Measurements from ENCODE around the gene CDHR4. TPM values are rescaled to one million over a fixed set of nuclear protein-coding genes. Genes with fewer than 3 reads are reported as not detected.

The CDHR4 gene
- total RNA-seq, 1 donor from 2014 or later = not detected

DNA sequence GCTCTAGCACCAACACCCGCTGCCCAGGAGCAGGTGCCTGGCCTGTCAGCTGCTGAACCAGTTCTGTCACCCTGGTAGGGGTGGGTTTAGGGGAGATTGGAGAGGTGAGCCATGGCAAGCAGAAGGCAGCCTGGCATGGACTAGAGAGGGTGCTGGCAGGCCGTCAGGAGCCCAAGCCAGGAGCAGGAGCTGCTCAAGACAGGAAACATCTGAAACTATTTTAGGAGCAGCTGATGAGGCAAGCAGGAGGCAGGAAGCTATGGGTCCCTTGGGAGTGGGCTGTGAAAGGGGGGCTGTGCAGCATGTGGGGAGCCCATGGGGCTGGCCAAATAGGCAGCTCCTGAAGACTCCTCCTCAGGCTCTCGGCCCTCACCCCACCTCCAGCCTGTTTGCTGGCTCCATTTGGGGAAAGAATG lies 5.7 kb upstream of the CDHR4 start:
- peak; percentile 90 for DNase-seq (ENCODE audit: low spot score)
- intact Hi-C loops (cut with DNase I) = no loop called here

DNA sequence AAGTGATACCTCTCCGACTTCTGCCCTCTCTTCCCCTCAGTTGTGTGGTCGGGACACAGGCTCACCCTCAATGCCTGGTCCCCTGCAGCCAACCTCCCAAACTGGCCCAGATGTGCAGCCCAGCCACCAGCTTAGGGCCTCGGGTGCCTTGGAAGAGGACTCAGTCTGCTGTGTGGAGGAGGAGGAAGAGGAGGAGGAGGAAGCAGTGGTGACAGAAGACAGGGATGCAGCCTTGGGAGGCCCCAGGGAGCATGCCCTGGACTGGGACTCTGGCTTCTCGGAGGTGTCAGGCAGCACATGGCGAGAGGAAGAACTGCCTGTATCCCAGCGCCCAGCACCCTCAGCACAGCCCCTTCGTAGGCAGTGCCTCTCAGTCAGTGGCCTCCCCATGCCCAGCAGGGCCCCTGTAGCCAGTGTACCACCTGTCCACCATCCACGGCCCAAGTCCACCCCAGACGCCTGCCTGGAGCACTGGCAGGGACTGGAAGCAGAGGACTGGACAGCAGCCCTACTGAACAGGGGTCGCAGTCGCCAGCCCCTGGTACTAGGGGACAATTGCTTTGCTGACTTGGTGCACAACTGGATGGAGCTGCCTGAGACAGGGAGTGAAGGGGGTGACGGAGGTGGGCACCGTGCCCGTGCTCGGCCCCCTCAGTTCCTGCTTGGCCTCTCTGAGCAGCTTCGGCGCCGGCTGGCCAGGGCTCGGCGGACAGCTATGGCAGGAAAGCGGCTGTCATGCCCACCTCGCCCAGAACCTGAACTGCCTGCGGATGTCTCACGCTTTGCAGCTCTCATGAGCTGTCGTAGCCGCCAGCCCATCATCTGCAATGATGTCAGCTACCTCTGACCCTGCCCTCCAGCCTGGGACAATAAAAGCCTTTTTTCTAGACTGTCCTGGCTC lies 4.7 kb upstream of the CDHR4 start:
- DNase-seq (ENCODE audit: low spot score) = no peak
- intact Hi-C loops (cut with DNase I) = no loop called here

DNA sequence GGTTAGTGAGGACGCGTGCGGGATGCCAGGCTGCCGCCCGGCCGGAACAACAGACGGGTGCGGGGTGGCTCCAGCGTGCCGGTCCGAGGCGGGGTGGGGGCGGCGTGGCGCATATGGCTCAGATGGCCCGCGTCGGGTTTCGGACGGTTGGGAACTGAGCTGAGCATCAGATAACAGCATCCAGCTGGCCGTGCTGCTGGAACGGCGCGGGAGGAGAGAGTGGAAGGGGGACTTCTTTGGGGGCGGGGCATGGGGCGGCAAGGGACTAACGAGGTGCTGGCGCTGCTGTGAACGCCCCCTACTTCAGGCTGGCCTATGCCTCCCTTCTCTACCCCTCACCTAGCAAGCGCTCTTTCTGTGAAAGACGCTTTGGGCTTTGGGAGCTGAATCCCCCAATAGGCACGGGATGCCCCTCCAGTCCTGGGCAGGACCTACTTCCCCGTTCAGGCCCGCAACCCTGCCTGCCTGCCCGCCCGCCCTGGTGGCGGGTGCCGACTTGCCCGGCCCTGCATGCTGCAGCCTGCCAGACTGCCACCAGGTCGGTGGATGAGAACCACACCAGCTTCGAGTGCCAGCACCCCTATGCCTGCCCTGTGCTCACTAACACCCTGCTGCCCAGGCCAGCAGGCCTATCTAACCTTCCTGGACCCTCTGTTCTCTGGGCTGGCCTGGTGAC lies 3.9 kb upstream of the CDHR4 start:
- no peak for DNase-seq (ENCODE audit: low spot score)
- intact Hi-C loops (cut with DNase I) = loop anchor here (2.0 kb wide), 1 partner anchor 101 kb away; no protein-coding TSS in a partner anchor

DNA sequence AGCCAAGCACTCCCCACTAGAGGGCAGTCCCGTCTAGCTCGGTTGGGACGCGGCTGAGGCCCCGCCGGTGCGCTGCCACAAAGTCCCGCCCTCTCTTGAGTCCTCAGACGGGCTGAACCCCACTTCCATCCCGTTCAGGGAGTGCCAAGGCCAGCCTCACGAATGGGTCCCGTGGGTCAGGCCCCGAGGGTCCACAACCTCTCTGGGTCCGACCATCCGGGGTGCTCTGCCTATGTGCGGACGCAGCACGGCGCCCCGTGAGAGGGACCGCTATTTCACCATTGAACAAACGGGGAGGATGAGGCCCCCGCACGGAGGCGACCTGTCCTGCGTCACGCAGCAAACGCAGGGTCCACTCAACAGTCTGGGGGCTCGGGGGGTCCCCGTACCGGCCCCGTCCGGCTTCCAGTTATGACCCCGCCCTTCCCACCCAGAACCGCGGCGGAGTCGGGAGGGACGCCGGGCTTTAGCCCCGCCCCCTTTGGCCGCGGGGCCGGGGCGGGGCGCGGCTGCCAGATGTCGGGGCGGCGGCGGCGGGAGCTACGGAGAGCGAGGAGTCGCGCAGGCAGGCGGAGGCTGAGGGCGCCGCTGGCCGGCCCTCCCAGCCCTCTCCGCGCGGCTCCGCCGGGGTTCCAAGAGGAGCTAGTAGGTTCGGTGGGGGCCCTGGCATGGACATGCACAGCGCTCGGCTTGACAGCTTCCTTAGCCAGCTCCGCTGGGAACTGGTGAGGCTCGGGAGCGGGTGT lies 3.2 kb upstream of the CDHR4 start, which contains the start of gene INKA1:
TSS of gene INKA1 (plus strand) at position 543 of the 746 bp plus-strand sequence. CDS start at position 675, 132 bp downstream.
- intact Hi-C loops (cut with DNase I) = loop anchor here (1.0 to 2.0 kb wide), 2 partner anchors 36 to 102 kb away; no protein-coding TSS in a partner anchor
- DNase-seq (ENCODE audit: low spot score) = peak; percentile 97

DNA sequence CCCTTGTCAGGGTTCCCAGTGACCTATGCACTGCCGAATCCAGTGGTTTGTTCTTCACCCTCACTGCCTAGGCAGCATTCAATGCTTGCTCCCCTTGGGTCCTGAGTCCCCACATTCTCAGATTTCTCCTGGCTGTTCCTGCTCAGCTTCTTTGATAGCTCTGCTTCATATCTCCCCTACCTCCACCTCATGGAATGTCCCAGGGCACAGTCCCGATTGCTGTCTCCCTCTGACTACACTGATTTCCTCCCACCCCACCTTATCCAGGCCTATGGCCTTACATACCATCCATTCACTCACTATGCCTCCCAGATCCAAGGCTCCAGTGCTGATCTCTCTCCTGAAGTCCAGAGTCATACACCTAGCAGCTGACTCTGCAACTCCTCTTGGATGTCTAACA lies 1.5 kb upstream of the CDHR4 start:
- no peak for DNase-seq (ENCODE audit: low spot score)
- intact Hi-C loops (cut with DNase I) = no loop called here

DNA sequence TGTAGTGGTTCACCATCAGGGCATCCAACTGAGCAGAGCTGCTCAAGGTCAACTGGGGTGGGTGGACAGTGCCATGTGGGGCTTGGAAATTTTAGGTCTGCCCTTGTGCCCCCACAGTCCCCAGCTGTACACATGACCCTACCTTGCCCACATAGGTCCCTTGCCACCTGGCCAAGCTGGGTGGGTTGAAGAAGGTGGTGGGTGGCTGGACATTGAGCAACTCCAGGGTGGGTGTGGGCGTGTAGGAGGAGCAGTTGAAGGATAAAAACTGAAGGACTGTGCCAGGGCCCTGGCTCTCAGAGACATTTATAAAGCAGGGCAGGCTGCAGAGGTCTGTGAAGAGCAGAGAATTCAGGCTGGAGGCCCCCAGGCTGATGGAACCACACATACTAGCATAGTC lies 568 bp downstream of the CDHR4 start:
- intact Hi-C loops (cut with DNase I) = no loop called here
- DNase-seq (ENCODE audit: low spot score) = no peak

DNA sequence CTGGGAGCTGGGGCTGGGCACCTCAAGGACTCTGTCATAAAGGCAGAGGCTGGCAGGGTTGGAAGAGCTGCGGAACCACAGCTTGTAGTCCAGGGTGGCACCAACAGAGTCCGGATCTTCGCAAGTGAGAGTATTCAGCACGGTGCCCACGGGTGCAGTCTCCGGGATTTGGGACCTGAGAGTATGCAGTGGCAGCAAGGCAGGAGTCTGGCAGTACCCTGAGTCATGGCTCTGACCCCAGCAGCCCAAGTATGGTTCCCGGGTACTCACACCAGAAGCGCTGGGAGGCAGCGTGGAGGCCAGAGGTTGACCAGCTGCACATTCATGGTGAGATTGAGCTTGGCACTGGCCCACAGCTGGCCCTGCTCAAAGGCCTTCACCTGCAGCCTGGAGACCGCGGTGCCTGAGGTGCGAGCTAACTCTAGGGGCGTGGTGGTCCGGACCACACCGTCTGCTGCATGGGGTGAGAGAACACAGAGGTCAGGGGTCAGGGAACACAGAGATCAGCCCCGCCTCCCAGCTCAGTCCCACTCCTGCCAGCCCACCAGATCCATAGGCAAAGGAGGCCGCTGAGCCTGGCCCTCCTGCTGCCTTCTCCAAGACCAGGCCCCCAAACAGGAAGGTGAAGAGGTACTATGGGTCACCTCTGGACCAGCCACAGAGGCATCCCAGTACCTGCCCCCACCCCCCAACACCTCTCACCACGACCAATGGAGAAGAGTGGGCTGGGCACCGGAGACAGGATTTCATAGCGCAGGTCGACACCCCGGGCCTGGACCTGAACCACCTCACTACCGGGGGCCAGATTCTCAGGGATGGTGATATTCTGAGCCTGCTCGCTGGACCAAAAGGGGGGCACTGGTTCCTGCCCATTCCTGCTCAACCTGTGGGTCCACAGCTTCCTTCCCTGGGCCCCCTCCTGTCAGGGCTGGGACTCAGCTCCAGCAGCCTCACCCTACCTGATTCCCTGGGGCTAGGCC lies 4.5 kb downstream of the CDHR4 start:
- intact Hi-C loops (cut with DNase I) = no loop called here
- DNase-seq (ENCODE audit: low spot score) = no peak

DNA sequence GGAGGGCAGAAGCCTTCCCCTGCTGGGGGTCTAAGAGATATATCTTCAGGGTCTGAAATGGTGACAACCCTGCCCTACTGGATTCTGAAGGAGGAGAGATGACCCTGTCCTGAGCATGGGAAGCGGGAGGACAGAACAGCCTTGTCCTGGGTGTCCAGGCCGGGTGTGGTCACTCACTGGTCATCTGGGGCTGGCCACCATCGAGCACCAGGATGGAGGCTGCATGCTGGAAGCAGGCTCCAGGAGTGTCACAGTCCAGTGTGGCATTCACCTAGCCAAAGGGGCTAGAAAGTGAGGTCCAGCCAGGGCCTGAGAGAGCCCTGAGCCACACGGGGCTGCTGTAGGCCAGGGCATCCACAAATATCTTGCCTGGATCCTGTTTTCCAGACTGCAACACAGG lies 5.2 kb downstream of the CDHR4 start:
- intact Hi-C loops (cut with DNase I) = no loop called here
- no peak for DNase-seq (ENCODE audit: low spot score)

DNA sequence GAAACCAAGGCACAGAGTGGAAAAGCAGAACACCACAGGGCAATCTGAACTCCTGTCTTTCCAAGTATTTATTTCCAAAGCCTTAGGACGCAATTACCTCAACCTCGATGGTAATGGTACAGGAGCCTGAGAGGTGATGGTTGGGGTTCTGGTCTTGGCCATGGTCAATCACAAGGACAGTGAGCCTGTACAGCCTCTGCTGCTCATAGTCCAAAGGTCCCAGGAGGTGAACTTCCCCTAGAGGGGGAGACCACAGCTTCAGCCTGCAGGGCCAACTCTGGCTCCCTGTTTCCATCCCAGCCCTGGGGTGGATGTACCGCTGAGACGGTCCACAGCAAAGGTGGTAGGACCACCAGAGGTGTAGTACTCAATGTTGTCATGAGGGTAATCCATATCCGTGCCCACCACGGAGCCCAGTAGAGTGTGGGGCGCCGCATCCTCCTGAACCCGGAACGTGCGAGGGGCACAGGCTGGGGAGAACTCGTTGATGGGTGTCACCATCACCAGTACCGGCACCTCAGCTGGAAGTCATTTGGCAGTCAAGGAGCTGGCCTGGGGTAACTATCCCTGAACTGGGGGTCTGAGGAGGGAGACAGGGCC lies 6.1 kb downstream of the CDHR4 start:
- DNase-seq (ENCODE audit: low spot score) = no peak
- intact Hi-C loops (cut with DNase I) = no loop called here

DNA sequence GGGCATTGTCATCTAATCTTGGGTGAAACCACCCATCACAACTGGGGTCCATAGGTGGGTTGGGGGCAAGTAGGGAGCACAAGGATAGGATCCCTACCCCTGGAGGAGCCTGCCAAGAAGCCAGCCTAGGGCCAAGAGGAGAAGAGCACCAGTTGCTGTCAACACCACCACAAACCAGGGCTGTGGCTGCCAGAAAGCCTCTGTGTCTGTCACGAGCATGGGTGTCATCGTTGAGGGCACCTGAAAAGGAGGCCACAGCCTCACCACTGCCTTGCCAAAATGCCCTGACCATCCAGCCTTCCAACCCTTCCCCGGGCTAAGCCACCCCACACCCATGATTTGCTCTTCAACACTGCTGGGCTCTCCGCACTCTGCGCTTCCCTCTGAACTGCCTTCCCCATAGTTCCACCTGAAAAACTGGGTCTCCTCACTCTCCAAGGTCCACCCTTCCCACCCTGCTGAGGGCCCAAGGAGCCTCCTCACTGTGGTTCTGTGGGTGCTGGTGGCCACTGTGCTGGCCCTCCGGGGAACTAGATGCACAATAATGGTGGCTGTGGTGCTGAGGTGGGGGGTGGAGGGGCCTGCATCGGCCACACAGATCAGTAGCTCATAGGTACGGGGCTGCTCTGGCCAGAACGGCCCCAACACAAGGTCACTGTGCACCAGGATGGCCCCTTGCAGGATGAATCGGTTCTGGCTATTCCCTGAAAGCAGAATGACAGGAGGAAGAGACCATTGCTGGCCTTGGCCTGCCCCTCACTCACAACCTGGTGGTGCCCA lies 7.1 kb downstream of the CDHR4 start:
- intact Hi-C loops (cut with DNase I) = no loop called here
- no peak for DNase-seq (ENCODE audit: low spot score)

DNA sequence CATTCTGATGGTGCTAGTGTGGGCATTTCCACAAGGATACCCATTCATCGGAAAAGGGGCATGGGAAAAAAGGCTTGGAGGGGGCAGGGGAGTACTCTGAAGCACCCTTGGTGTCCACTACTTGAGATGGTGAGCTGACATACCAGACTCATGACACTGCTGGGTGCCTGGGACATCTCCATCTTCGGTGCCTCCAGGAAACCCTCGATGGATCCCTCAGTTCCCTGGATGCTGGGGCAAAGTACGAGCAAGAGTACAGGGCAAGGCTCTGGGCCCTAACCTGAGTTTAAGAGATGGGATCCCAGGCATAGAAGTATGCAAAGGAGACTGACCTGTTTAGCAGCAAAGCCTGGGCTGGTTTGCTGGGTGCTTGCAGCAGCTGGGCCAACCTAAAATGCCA lies 8.1 kb downstream of the CDHR4 start:
- DNase-seq (ENCODE audit: low spot score) = no peak
- intact Hi-C loops (cut with DNase I) = no loop called here

DNA sequence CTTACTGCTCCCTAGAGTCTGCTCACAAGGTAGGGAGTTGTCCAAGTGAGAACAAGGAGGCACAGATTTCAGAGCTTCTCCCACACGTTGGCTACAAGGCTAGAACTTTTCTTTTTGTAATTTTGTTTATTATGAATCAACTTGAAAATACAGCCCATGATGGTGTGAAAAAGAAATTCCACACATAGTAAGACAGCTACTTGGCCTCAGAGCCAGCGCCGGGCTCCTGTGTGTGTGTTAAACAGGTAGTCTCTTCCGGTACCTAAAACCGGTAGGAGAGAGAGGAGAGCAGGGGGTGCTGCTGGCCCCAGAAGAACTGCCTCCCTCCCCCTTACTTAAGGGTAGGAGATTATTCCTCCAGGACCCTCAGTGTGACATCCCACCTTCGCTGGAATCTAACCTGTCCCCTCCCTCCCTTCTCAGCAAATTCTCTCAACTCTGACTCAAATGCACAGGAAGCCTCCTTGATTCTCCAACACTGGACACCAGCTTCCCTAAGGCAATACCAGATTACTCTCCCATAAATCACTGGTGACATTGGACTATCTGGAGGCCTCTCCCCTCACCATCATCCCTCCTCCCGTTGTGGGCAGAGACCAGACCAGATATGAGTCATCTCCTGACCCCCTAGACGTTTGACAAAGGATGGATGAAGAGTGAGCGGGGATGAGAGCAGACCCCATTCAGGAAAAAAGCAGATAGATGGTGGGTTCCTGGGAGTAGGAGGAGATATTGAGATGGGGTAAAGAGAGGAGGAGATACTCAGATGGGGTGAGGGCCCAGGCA lies 8.9 kb downstream of the CDHR4 start:
- no peak for DNase-seq (ENCODE audit: low spot score)
- intact Hi-C loops (cut with DNase I) = no loop called here

DNA sequence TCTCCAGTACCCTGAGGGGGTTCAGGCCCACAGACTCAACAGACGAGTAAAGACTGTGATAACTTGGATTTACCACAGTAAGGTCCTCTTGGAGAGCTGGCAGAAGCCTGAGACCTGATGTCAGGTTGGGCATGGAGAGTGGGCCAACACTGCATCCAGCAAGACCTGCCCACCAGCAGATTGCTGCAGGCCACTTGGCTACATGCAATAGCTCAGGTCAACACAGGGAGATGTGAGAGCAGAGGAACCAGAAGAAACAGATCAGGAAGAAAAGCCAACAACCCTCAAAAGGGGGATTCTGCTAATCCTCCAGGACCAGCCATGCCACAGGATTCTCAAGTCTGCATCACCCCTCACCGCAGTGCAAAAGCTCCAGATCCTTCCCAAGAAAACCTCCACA lies 11.6 kb downstream of the CDHR4 start:
- DNase-seq (ENCODE audit: low spot score) = peak; percentile 29
- intact Hi-C loops (cut with DNase I) = loop anchor here (5.0 kb wide), 1 partner anchor 66 kb away; the partner anchor contains the start of gene GMPPB

DNA sequence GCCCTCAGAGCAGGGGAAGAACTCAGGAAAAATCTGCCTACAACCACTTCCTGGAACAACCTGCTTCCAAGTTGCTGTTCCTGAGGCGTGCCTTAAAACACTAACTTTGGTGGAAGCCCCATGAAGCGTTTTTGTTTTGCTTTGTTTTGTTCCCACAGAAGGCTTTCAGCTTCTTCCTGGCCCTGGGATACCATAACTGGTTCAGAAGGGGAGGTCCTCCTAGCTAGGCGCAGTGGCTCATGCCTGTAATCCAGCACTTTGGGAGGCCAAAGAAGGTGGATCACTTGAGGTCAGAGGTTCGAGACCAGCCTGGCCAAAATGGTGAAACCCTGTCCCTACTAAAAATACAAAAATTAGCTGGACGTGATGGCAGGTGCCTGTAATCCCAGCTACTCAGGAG lies 12.1 kb downstream of the CDHR4 start:
- DNase-seq (ENCODE audit: low spot score) = peak; percentile 9
- intact Hi-C loops (cut with DNase I) = loop anchor here (5.0 kb wide), 1 partner anchor 65 kb away; the partner anchor contains the start of gene GMPPB

DNA sequence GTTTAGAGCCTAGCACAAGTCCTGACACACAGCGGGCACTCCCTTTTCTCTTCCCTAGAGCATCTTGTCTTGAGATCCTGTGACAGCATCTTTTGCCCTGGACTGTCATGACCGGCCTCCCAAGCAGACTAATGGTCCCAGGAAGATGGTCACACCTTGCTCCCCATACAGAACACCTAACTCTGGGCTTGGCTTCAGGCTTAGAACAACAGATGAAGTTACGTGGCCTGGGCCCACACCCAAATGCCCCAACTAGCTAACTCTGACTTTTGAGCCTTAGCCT lies 12.6 kb downstream of the CDHR4 start:
- DNase-seq (ENCODE audit: low spot score) = no peak
- intact Hi-C loops (cut with DNase I) = loop anchor here (5.0 kb wide), 1 partner anchor 65 kb away; the partner anchor contains the start of gene GMPPB

DNA sequence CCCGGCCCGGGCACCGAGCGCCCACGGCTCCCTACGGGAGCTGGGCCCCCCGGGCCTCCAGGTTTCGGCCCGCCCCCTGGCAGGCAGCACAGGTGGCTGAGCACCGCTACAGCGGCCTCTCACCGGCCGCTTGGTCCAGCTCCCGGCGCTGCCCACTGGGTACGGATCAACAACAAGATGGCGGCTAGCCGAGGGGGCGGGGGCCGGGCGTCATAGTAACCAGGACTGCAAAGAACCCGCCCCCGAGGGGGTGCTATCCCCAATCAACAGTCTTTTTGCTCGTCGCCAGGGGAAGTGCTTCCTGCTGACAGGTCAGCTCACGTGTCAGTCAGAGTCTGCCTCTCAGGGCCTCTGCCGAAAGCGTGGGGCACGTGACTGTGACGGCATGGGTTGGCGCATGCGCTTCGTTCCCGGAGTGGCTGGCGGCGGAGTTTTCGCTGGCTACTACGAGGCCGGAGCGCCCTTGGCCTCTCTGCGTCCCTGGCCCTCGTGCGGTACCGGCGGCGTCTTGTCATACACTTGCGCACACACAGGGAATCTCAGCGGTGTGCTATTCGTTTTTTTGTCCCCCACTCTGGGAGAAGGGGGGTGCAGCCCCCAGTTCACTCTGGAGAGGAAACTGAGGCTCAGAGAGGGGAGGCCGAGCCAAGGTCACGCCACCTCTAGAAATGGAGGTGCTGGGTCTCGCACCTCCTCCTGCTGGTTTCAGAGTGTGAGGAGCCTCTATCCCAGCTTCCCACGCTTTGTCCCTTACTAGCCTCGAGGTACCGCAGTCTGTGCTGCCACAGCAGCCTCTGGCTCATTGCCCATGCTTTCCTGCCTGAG lies 13.1 kb downstream of the CDHR4 start, which contains the start of gene IP6K1:
TSS of gene IP6K1 (minus strand) at position 186 of the 825 bp plus-strand sequence. CDS start 38,502 bp downstream, outside the sequence.
- DNase-seq (ENCODE audit: low spot score) = peak; percentile 100
- intact Hi-C loops (cut with DNase I) = loop anchor here (5.0 kb wide), 1 partner anchor 64 kb away; the partner anchor contains the start of gene GMPPB
